NK-92 treated with Interleukin-12 subunit alpha and Interleukin-12 subunit beta, amount 100 ng/mL, for 24 hours (cell line): Measurements from ENCODE around the gene HTR3B.
"Not testable (repeated sequence)": the region's sequence is repeated elsewhere in the genome, so short reads cannot be mapped to it uniquely, and the experiment has no call there.

ENCODE experiments used
- DNase-seq: peaks from one replicate; lab custom pipeline; 2025; lab: John Stamatoyannopoulos, UW

HTR3B gene

DNA sequence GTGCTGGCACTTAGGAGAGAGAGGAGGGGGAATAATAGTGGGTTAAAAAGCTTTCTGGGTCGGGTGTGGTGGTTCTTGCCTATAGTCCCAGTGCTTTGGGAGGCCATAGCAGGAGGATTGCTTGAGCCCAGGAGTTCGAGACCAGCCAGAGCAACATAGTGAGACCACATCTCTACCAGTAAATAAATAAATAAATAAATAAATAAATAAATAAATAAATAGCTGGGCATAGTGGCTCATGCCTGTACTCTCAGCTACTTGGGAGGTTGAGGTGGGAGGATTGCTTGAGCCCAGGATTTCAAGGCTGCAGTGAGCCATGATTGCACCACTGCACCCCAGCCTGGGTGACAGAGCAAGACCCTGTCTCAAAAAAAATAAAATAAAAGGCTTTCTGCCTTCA lies 41.6 kb downstream of the HTR3B start:
- DNase-seq: not testable (repeated sequence)

DNA sequence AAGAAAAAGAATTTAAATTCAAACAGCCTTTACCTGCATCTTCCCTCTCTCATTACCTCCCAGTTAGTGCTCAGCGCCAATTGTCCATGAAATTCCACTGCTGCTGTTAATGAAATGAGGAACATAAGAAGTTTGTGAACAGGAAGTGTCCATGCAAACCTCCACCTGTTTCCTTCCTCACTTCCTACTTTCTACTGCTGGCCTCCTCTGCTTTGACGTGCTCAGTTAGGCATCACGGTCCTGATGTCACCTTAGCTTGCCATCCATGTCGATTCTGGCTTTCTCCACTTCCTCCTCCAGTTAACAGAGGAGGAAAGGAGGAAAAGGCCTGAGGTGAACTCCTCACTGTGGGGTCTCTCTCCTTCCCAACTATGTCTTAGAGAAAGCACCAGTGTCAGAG lies 43.4 kb downstream of the HTR3B start:
- DNase-seq: no peak

DNA sequence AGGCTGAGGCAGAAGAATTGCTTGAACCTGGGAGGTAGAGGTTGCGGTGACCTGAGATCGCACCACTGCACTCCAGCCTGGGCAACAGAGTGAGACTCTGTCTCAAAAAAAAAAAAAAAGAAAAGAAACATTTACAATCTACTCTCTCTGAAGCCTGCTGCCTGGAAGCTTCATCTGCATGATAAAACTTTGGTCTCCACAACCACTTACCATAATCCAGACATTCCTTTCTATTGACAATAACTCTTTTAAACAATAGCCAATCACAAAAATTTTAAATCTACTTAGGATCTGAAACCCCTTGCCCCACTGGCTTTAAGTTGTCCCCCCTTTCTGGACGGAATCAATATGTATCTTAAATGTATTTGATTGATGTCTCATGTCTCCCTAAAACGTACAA lies 45.3 kb downstream of the HTR3B start:
- no peak for DNase-seq

DNA sequence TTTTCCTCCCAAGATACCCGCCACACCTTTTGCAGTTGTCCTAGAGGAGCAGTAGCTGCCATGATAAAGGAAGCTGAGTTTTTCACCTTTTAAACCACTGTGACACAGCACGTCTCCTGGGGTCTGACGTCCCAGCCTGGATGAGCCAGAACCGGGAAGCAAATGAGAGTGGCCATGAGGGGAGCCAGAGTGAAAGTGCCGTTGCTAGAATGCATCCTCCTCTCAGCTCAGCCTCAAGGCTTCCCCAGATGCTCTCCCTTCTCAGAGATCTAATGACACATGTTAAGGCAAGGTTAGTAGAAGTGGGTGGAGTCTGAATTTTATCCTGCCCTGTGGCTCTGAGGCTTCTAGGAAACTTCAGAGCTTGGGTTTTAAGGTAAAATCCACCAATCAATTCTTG lies 46.9 kb downstream of the HTR3B start:
- DNase-seq: no peak

DNA sequence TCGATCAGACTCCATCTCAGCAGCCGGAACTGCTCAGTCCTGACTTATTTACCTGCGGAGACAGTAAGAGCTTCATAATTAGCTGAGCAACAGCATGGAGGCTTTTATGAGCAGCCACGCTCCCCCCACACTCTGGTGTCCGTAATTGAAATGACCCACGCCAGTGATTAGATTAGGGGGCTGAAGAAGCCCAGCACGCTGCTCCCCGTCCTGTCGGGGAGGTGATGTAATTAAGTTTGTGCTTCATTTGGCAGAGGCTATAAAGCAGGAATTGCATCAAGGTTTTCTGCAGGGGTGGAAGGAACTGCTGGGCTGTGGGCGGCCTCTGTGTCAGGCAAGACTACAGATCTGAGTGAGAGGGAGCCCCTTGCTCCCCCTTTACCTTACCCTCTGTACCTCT lies 47.5 kb downstream of the HTR3B start:
- DNase-seq: no peak

DNA sequence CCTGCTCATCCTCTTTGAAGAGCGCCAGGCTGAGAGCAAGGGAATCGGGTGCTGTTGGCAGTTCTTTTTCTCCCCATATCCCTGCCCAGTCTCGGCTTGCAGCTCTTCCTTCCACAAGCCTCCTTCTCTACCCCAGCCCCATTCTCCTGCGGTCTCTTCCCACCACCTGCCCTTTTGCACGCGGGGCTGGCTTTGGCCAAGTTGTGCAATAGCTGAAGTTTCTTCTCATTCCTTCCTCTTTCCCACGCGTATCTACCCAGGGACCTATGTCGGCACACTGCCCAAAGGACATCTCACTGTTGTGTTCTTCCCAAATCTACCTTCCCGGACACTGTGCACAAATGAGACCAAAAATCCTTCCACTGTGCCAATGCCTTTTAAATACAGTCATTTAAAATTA lies 48.0 kb downstream of the HTR3B start:
- DNase-seq: no peak

DNA sequence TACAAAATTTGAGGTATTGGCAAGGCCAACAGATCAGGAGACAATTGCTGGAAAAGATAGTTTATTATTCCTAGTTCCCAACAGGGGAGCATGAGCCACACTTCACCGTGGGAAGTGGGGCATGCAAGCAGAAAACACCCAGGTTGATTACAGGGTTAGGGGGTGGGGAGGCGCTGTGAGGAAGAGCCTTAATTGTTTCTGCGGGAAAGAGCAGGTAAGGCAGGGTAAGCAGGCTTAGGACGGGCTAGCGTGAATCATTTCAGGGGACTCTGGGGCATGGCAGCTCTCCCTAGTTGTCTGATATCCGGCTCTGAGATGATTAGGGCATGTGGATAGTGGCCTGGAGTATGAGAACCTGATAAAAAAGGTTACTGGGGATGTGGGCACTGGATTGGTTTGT lies 49.6 kb downstream of the HTR3B start:
- no peak for DNase-seq

DNA sequence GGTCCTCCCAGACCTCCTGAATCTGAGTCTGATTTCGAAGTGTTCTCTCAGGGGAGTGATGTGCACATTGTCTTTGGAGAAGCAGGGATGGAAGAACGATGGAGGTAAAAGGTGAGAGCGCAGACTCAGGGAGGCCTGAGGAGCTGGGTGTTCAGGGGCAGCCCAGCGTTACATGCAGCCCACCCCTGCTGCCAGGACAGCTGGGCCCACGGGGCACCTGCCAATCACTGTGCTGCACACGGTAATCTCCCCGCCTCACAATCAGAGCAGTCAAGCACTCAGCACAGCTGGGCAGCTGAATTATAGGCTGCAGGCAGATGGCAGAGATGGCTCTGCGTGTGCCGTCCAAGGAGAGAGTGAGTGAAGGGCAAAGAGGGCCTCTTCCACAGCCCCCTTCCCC lies 52.4 kb downstream of the HTR3B start:
- no peak for DNase-seq

DNA sequence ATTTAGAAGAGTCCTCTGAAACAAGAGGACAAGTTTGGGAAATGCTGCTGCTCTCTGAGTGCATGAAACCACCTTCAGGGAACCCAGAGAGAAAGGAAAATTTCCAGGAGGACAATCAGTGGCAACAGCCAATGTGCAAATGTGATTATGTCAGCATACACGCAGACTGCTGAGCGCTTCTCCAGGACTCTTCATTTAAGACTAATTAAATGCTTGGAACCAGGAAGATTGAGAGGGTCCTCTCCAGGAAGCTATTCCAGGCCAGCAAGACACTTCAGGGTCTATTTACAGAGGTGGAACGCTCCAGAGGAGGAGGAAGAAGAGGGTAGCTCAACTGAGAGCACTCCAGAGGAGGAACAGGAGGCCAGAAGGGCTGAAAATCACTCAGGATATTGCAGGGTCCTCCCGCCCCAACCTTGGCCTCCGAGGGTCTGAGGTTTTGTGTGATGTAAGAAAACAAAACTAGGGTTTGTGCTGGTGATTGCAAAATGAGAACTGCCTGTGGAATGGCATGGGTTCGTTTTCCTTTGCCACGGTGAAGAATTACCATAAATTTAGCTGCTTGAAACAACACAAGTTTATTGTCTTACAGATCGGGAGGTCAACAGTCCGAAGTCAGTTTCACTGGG lies 56.2 kb downstream of the HTR3B start:
- DNase-seq: no peak

DNA sequence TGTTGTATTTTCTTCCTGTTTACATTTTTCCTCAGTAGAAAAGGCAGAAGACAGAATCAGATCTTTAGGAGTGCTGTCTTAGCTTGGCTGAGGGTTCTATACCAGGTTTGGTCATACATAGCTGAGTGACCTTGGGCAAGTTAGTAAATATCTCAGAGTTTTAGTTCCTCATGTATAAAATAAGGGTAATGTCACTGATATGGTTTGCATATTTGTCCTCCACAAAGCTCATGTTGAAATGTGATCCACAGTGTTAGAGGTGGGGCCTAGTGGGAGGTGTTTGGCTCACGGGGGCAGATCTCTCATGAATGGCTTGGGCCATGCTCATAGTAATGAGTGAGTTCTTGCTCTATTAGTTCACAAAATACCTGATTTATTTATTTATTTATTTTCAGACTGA lies 62.8 kb downstream of the HTR3B start:
- DNase-seq: no peak

DNA sequence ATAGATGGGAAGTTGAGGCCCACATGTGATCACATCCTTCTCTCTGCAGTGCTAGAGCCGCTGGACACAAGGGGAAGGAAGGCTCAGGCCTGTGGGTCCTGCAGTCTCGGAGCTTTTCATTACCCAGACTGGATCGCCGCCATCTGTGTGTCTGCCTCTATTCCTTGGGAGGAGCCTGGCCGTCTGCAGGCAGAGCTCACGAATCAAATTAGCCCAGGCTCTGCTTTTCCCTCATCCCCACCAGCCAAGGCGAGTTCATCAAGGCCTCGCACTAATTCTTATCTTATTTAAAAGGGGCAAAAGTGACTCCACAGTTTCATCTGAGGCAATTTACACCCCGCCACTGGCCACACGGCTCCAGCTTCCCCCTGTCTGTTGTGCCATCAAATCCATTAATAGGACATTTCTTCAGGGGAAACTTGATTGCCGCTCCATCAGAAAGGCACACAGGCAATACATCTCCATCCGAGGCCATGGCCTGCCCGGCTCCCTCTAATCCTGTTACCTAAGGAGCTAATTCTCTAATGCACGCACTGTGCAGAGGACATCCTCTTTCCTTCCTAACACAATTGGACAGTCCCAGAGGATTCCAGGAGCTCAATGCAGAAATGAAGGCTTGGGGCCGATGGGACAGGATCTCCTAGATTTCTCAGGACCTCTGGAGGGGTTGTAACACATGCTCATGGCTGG lies 67.1 kb downstream of the HTR3B start:
- DNase-seq: no peak

DNA sequence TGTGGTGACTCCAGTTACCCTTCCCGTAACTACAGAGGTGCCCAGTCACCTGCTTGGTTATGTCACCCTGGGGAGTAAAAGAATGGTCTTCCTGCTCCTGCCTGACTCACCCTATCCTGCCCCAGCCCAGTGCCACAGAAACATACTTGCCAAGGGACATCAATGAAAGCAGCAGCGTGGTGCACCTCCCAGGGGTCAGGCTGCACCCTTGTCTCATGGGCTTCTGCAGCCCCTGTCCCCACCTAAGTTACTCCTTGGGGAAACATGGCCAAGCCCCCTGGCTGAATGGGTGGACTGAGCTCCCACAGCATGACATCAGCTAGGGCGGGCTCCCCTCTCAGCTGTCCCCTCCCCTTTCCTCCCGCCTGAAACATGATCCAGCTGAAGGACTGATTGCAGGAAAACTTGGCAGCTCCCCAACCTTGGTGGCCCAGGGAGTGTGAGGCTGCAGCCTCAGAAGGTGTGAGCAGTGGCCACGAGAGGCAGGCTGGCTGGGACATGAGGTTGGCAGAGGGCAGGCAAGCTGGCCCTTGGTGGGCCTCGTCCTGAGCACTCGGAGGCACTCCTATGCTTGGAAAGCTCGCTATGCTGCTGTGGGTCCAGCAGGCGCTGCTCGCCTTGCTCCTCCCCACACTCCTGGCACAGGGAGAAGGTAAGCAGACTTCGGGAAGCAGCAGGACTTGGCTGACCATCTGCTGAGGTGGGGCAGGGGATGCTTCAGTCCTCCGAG lies 70.3 kb downstream of the HTR3B start, which contains the start of gene HTR3A:
Gene HTR3A (plus strand): TSS at position 368 of the 730 bp plus-strand sequence. CDS start 218 bp downstream, at position 586.
- DNase-seq: no peak

DNA sequence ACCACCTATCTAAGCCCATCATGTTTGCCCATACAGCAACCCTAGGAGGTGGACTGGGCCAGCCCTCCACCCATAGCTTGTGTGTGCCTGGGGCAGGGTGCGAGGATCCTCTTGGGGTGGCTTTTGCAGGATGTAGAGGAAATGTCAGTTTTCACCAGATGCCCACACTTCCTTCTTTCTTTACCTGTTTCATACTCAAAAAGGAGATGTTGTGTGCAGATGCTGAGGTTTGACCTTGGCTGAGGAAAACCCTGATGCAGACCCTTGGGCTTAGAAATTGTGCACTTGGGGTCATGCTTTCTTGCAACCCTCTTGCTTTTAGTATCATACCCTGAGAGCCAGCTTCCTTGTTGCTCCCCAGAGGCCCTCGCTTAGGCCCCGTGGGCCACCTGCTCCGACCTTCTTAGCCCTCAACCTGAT lies 72.5 kb downstream of the HTR3B start:
- no peak for DNase-seq

DNA sequence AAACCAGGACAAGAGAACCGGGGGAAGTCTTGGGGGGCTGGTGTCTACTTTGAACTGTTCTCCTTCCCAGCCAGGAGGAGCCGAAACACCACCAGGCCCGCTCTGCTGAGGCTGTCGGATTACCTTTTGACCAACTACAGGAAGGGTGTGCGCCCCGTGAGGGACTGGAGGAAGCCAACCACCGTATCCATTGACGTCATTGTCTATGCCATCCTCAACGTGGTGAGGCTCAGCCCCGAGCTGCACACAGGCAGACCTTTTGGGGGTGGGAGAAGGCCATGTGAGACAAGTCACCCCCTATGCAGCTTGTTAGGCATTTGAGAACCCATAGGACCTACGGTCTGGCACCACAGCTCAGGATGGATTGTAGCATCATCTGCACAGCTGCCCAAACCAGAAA lies 73.1 kb downstream of the HTR3B start:
- no peak for DNase-seq

DNA sequence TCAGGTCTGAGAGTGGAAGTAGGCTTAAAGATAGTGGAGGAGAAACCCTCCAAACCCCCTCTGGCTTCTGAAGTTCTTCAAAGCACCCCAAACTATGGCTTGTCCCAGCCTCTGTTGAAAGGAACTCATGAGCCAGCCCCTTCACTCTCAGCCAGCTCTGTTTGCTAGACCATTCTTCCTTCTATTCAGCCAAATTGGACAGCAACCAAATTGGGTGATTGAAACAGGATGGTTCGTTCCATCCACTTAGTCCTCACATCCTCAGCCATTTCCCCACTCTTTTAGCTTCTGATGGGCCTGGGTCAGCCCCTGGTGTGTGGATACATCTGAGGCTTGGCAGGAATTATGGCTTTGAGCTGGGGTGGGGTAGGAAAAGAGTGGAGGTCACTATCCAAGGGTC lies 74.8 kb downstream of the HTR3B start:
- DNase-seq: no peak

DNA sequence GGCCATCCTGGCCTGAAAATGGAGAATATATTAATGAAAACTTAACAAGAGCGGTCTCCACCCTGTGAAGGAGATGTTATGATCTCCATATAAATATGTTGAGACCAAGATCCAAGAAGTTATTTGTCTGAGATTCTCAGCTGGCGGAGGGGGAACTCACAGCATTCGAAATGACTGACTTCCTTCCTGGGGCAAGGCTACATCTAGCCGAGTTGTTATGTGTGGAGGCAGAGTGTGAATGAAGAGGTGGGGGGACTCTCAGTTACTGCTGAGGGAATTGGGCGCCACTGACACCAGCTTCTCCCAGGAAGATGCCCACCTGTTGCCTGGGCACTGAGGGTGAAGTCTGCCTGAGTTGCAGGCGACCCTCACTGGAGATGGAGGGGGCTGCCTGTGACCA lies 76.2 kb downstream of the HTR3B start:
- no peak for DNase-seq

DNA sequence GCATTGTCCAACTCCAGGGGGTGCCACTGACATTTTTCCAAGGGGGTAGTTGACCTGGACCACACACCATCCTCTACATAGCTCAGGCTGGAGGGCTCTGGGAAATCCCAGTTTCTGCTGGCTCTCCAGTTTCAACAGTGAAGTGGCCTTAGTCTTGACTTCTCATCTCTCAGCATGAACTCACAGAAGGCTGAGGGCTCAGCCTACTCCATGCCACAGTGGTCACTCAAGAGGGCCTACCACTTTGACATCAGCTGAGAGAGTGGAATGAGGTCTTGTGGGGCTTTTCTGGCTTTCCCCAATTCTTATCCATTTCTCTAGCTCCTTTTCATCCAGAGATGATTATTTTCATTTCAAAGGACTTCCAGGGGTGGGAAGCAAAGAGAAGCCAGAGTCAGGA lies 77.7 kb downstream of the HTR3B start:
- DNase-seq: no peak

DNA sequence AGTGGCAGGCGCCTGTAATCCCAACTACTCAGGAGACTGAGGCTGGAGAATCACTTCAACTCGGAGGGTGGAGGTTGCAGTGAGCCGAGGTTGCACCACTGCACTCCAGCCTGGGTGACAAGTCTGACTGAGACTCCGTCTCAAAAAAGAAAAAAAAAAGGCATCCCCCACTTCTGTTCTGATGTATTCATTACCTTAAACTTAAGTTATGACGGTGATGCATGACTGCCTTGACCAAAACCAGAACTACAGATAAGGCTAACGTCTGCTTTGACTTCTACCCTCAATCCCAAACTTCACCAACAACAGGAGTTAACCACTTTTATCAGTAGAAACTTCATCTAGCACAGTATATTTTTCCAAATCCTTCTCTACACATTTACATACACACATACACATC lies 80.2 kb downstream of the HTR3B start:
- no peak for DNase-seq

DNA sequence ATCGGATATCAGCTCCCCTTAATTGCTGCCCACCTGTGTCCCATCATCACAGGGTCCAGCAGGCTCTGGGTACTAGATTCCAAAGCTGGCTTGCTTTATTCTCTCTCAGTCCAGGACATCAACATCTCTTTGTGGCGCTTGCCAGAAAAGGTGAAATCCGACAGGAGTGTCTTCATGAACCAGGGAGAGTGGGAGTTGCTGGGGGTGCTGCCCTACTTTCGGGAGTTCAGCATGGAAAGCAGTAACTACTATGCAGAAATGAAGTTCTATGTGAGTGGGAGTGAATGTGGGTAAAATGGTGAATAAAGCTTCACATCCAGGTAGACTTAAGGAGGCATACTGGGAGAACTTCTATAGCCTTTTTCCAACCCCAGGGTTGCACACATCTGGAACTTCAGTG lies 81.3 kb downstream of the HTR3B start:
- no peak for DNase-seq

DNA sequence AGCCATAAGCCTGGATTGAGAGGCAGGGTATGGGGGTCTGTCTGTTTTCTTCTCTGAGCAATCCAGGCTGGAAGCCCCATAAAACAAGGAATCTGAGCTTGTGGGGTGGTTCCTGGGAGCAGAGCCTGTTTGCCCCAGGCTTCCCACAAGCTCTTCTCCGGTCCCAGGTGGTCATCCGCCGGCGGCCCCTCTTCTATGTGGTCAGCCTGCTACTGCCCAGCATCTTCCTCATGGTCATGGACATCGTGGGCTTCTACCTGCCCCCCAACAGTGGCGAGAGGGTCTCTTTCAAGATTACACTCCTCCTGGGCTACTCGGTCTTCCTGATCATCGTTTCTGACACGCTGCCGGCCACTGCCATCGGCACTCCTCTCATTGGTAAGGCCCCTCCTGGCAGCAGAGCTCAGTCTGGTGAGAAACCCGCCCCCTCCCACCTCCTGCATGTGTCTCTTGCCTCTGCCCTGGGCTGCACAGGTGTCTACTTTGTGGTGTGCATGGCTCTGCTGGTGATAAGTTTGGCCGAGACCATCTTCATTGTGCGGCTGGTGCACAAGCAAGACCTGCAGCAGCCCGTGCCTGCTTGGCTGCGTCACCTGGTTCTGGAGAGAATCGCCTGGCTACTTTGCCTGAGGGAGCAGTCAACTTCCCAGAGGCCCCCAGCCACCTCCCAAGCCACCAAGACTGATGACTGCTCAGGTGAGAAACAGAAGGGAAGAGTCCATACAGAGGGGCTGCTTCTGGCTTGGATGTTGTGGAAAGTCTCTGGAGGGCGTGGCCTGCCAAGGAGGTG lies 82.0 kb downstream of the HTR3B start:
- DNase-seq: no peak

DNA sequence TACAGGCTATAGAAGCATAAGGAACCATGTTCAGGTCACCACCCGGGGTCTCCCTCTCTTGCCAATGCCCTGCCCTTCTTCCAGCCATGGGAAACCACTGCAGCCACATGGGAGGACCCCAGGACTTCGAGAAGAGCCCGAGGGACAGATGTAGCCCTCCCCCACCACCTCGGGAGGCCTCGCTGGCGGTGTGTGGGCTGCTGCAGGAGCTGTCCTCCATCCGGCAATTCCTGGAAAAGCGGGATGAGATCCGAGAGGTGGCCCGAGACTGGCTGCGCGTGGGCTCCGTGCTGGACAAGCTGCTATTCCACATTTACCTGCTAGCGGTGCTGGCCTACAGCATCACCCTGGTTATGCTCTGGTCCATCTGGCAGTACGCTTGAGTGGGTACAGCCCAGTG lies 84.8 kb downstream of the HTR3B start:
- DNase-seq: no peak

DNA sequence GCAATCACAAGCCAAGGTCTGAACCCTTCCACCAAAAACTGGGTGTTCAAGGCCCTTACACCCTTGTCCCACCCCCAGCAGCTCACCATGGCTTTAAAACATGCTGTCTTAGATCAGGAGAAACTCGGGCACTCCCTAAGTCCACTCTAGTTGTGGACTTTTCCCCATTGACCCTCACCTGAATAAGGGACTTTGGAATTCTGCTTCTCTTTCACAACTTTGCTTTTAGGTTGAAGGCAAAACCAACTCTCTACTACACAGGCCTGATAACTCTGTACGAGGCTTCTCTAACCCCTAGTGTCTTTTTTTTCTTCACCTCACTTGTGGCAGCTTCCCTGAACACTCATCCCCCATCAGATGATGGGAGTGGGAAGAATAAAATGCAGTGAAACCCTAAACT lies 85.3 kb downstream of the HTR3B start:
- no peak for DNase-seq

DNA sequence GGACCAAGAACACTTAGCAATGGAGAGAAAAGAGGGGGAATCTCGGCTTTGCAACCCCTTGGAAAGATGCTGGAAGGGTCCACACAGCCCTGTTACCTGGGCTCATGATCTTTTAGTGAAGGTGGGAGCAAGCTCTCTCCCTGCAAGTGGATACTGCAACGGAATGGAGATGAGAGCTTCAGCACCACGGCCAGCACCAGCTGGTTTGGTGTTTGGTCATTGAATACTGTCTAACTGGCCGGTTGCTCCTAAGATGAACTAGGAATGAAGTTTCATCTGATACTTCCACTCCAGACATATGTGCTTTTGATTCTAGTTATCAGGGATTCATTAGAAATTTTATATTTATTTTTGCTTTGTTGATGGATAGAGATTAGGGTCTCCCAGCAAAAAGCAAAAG lies 86.6 kb downstream of the HTR3B start:
- DNase-seq: no peak
